SK-N-MC (cell line): ENCODE data around the gene RNF8.

Source experiments
- EZH2 ChIP-seq: fragments of 200-600 bp; sonication (generic); IDR thresholded peaks from one replicate; pipeline ENCODE4 v1.6.1; 2017; ENCODE audit warnings: antibody characterized with exemption
- FOXP2 ChIP-seq: optimal IDR thresholded peaks from 2 replicates; pipeline ENCODE3; 2011; ENCODE audit warnings: mild to moderate bottlenecking, moderate library complexity; ENCODE audit not compliant: insufficient read depth; ENCODE audit errors: extremely low read length, control extremely low read depth
- POLR2AphosphoS5 ChIP-seq: IDR thresholded peaks from 2 replicates; pipeline ENCODE4 v1.6.1; 2012; ENCODE audit warnings: mild to moderate bottlenecking, low read depth, low read length, borderline replicate concordance

GRCh38 chr6:37365791-37366190 is 12.0 kb downstream of the RNF8 start:
- TF ChIP-seq POLR2AphosphoS5 (no peak), EZH2 (no peak), FOXP2 (no peak)
